ENCODE data around the gene SFTA2.
A peak's percentile ranks its signal among the peaks of the same experiment; 100 is the strongest.

SFTA2 gene

GRCh38 chr6:30890646-30891449 lies 41.1 kb downstream of the SFTA2 start:
- DNase-seq (ENCODE audit: low read depth in 3 of 3) = no peak

GRCh38 chr6:30889921-30890645 lies 41.9 kb downstream of the SFTA2 start:
- no peak for DNase-seq (ENCODE audit: low read depth in 3 of 3)

DNA sequence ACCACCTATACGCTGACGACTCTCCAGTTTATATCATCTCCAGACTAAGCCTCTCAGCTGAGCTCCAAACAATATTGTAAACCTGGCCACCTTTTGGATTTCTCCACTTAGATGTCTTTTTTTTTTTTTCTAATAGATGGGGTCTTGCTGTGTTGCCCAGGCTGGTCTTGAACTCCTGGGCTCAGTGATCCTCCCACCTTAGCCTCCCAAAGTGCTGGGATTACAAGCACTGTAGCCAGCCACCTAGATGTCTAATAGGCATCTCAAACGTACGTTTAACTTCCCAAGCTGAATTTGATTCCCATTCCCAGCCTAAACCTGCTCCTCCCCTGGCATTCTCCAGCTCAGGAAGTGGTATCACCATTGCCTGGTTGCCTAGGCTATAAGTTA lies 42.5 kb downstream of the SFTA2 start:
- DNase-seq (ENCODE audit: low read depth in 3 of 3) = no peak

- DNase-seq (ENCODE audit: low read depth in 3 of 3) = no peak
These were observed 43.0 kb downstream of the SFTA2 start for GRCh38 chr6:30888816-30889495.

DNA sequence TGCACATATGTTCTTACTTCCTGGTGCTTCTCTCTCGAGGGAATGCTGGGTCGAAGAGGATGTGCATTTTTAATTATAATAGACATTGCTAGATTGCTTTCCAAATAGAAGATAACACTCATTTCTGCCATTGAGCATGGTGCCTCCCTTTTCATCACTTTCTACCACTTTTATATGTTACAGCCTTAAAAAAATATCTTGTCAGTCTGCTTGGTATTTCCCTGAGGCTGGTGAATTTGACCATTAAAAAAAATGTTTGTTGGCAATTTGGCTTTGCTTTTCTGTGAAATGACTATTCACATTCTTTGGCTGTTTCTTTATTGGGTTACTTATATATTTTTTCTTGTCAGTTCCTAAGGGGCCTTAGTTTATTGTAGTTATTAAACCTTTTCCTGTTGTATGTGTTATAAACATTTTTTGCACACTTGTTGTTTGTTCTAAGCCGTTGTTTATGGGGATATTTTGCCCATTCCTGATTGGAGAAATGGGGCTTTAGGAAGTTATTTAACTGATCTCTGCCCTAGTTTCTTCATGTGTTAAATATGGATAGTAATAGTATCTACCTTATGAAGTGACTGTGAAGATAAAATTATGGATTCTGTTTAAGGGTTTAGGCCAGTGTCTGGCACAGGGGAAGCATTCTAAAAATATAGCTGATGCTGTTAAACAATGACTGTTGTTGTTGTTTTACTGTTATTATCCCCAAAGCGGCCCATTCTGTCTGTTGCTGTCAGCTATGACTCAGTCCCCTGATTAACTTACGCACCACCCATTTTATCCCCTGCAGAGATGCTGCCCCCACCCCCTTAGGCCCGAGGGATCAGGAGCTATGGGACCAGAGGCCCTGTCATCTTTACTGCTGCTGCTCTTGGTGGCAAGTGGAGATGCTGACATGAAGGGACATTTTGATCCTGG lies 43.8 kb downstream of the SFTA2 start:
- DNase-seq (ENCODE audit: low read depth in 3 of 3) = no peak

GRCh38 chr6:30886897-30887255 lies 45.1 kb downstream of the SFTA2 start:
- DNase-seq (ENCODE audit: low read depth in 3 of 3) = no peak

DNA sequence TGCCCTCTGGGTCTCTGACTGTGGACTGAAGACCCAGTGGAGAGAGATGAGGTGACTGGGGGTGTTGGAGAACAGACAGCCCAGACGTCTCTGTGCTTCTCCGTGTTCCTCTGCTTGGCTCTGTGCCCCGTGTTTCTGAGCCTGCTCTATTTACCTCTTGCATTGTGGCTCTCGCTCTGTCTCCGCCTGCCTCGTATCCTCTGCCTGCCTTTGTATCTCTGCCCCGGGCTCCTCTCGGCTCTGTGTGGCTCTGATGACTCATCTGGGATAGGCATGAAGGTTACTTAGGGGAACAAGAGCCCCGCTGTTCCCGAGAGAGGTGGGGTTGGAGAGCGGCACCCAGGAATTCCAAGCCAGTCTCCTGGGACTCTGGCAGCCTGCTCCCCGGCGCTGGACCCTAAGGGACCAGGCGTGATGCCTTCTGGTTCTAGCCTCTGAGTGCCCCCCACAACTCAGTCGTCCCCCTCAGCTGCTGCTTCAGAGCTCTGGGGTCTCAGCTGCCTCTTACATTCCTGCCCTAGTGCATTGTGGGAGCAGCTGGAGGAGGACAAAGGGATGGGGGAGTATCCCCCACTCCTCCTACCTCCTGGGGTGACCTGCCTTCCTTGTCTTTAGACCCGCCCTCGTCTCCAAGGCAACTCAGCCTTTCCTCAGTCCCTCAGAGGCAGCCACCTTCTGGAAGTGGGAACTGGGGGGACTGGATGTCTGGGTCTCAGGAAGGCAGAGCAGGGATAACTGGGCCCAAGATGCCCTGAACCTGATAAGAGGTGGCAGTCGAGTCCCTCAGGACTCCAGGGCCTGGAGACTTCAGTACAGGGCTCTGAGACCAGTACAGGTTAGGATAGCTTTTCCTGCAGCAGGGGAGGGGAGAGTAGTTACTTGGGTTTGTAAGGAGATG lies 45.7 kb downstream of the SFTA2 start:
- DNase-seq (ENCODE audit: low read depth in 3 of 3) = peak in 1 of 3 experiments; percentile 21

GRCh38 chr6:30885481-30885998 lies 46.4 kb downstream of the SFTA2 start:
- DNase-seq (ENCODE audit: low read depth in 3 of 3) = no peak

- peak in 1 of 3 experiments; percentile 27 for DNase-seq (ENCODE audit: low read depth in 3 of 3)
These were observed 47.2 kb downstream of the SFTA2 start for GRCh38 chr6:30884521-30885480.

DNA sequence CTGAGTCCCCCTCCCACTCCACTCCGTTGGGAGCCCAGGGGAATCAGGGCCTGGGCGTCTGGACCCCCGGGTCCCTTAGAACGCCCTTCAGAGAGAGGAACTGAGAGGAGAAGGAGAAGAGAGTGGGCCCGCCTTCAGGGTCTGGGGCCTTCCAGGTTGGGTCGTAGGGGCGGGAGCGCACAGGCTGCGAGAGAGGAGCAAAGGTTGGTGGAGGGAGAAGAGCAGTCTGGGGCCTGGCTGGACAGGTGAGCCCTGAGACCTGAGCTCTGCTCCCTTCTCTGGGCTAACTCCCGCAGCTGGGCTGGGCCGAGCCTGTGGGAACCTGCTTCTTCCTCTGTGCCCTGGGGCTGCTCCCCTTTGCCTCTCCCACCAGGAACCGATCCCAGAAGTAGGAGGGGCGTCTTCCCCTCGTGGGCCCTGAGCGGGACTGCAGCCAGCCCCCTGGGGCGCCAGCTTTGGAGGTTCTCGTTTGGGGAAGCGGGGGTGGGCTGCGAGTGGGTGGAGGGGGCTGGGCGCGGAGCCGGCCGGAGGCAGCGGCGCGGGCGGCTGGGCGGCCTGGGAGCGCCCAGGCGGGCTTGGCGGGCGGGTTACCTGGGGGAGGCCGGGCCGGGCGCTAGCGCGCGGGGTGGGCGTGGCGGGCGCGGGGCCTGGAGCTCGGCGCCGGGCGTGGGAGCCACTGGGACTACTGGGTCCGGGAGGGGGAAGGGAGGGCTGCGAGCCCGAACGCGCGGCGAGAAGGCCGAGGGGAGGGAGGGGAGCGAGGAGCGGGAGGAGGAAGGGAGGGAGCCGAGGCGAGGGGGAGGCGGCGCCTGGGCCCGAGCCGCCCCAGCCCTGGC lies 48.1 kb downstream of the SFTA2 start, which contains the start of gene DDR1:
Gene DDR1, plus strand, starts transcription at position 835 of the 836 bp plus-strand sequence. CDS start 4,211 bp downstream, outside the sequence.
- DNase-seq (ENCODE audit: low read depth in 3 of 3) = peak; percentile 21 to 43 (median 33)

GRCh38 chr6:30882759-30883684 lies 48.9 kb downstream of the SFTA2 start:
- DNase-seq (ENCODE audit: low read depth in 3 of 3) = no peak

DNA sequence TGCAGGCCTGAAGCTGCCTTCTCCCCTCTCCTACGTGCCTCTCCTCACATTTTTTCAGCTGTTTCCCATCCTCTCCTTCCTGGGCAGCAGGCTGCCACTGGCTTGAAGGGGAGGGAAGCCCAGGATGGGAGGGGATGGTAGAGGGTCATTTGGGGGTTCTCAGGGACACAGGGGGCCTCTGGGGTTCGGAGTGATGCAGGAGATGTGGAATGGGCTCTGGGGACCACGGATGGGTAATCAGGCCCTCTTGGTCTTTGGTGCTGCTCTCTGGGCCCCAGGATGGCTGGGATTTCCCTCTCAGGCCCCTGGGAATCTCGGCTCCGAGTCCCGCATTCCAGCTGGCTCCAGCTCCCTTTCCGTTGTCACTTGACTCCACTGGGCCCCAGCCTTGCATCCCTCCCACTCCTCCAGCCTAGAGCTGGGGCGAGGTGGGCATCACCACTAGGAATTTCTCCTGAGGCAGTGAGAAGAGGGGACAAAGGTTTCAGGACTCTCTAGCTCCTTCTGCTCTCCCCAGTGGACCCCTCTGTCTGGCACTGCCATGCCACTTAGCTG lies 49.7 kb downstream of the SFTA2 start:
- no peak for DNase-seq (ENCODE audit: low read depth in 3 of 3)

GRCh38 chr6:30881392-30882203 lies 50.4 kb downstream of the SFTA2 start:
- no peak for DNase-seq (ENCODE audit: low read depth in 3 of 3)
